AG04449 (cell line): Measurements from ENCODE around the gene G6PC3.

ENCODE experiments used
- CTCF ChIA-PET: fragments of 350-600 bp; formaldehyde crosslinking; extraction: SDS; loops from one replicate; lab custom pipeline; 2021; ENCODE audit warnings: antibody characterized with exemption; lab: Yijun Ruan, JAX
- POLR2A ChIA-PET: fragments of 400-600, 350-600 bp; formaldehyde crosslinking; extraction: SDS; loops from one replicate; lab custom pipeline; 2020; ENCODE audit warnings: antibody characterized with exemption, inconsistent platforms; lab: Yijun Ruan, JAX
- DNase-seq: peaks from one replicate; pipeline ENCODE4 v3.0.0-alpha.2; 2010; ENCODE audit warnings: low read depth, low spot score
- H3K4me3 ChIP-seq: 2 replicates; pipeline ENCODE4 v1.5.1; 2011; ENCODE audit warnings: low read depth, mild to moderate bottlenecking, control low read depth, low read length
- TF ChIP-seq, protein P1 (sequence below): IDR thresholded peaks from one replicate; pipeline ENCODE4 v1.5.1; 2011; ENCODE audit warnings: mild to moderate bottlenecking, moderate library complexity, low read length, control low read depth, inconsistent platforms; ENCODE audit not compliant: insufficient read depth; ENCODE audit errors: missing control alignments

G6PC3 gene

GRCh38 chr17:44105941-44106340 is 35.4 kb downstream of the G6PC3 start:
- no peak for DNase-seq
- no peak overlapping the region for H3K4me3 ChIP-seq
- TF ChIP-seq, protein P1, sequence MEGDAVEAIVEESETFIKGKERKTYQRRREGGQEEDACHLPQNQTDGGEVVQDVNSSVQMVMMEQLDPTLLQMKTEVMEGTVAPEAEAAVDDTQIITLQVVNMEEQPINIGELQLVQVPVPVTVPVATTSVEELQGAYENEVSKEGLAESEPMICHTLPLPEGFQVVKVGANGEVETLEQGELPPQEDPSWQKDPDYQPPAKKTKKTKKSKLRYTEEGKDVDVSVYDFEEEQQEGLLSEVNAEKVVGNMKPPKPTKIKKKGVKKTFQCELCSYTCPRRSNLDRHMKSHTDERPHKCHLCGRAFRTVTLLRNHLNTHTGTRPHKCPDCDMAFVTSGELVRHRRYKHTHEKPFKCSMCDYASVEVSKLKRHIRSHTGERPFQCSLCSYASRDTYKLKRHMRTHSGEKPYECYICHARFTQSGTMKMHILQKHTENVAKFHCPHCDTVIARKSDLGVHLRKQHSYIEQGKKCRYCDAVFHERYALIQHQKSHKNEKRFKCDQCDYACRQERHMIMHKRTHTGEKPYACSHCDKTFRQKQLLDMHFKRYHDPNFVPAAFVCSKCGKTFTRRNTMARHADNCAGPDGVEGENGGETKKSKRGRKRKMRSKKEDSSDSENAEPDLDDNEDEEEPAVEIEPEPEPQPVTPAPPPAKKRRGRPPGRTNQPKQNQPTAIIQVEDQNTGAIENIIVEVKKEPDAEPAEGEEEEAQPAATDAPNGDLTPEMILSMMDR = no peak
- ChIA-PET POLR2A (interaction anchor here (1.3 kb wide), 1 partner anchor 10 kb away, joined by 3 read pairs; no protein-coding TSS in a partner anchor), CTCF (interaction anchor here (1.2 to 4.4 kb wide), 2 partner anchors 9 to 10 kb away, joined by 5 to 39 read pairs; no protein-coding TSS in a partner anchor)

DNA sequence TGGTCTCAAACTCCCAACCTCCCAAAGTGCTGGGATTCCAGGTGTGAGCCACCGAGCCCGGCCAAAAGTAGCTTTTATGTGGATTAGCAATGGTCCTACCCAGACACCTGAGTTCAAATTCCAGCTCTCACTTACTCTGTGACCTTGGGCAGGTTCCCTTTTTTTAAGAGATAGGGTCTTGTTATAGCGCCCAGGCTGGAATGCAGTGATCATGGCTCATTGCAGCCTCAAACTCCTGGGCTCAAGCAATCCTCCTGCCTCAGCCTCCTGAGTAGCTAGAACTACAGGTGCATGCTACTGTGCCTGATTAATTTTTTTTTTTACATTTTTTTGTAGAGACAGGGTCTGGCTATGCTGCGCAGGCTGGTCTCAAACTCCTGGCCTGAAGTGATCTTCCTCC is 36.3 kb downstream of the G6PC3 start:
- TF ChIP-seq, protein P1 = no peak
- ChIA-PET CTCF (interaction anchor here (1.2 to 4.4 kb wide), 3 partner anchors 9 to 61 kb away, joined by 4 to 39 read pairs (median 5); no protein-coding TSS in a partner anchor), POLR2A (interaction anchor here (1.3 kb wide), 1 partner anchor 11 kb away, joined by 3 read pairs; no protein-coding TSS in a partner anchor)
- DNase-seq = no peak
- H3K4me3 ChIP-seq = no peak overlapping the region

DNA sequence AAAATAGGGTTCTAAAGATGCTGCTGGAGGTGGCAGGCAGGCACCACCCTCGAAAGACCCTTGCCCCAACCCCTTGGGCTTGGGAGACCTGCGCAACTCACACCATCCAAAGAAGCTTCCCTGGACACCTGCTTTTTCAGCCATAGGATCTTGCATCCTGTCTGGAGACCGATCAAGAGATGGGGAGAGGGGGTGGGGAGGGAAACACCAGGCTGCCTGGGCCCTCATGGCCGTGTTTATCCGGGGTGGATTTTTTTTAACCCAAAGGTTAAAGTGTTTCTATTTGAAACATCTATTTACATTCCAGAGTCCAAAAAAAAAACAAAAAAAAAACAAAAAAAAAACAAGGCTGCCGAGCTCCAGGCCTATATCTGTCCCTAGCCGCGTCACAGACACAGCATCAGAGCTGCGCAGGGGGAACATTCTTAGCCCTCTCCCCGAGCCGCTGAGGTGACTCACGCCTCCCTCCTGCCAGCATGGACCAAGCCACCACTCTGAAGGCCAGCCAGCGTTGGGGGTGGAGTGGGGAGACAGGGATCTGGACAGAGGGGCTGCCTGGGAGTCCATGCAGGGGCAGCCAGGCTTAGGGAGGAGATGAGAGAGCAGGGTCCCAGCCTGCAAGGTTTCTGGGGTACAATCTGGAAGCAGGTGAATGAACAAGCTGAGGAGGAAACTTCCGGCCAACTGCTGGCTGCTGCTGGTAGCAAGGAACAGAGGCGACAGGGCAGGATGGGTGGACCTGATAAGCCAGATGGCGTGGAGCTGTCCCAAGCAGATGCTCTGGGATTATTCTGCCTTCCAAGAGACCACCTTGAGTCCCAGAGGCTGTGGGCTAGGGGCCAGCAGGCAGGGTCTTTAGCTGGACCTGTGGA is 38.1 kb downstream of the G6PC3 start:
- TF ChIP-seq, protein P1 = no peak
- ChIA-PET CTCF (interaction anchor here (0.8 to 8.0 kb wide), 7 partner anchors 10 to 60 kb away, joined by 3 to 66 read pairs (median 4); partner anchors contain the start of gene HDAC5), POLR2A (interaction anchor here (0.5 to 1.4 kb wide), 10 partner anchors 13 to 1087 kb away, joined by 3 to 6 read pairs (median 3); partner anchors contain the start of genes G6PC3, HDAC5 and VAT1)
- peak; percentile 88 for DNase-seq
- H3K4me3 ChIP-seq = peak overlapping the region; percentile 67

DNA sequence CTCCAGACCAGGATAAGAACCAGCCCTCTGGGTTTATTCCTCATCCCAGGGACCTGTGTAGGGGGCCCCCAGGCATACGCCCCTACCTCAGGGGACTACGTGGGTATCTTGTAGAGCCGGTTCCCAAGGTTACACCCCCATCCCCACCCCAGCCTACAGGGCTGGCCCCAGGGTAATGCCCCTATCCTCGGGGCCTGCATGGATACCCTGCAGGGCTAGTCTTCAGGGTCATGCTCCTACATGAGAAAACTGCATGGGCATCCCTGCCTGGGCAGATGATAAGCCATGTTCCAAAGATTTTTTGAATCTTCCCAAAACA is 38.7 kb downstream of the G6PC3 start:
- CTCF ChIA-PET = interaction anchor here (0.8 to 8.0 kb wide), 5 partner anchors 12 to 66 kb away, joined by 3 to 66 read pairs (median 5); partner anchors contain the start of gene HDAC5
- no peak for DNase-seq
- TF ChIP-seq, protein P1 = no peak
- H3K4me3 ChIP-seq = peak overlapping the region; percentile 67
- POLR2A ChIA-PET = interaction anchor here (0.7 to 1.4 kb wide), 4 partner anchors 15 to 38 kb away, joined by 3 to 6 read pairs (median 5); partner anchors contain the start of genes G6PC3 and HDAC5

- H3K4me3 ChIP-seq = peak overlapping the region; percentile 67
- POLR2A ChIA-PET = interaction anchor here (1.2 to 1.9 kb wide), 3 partner anchors 9 to 58 kb away, joined by 3 to 8 read pairs (median 4); partner anchors contain the start of gene HDAC5
- DNase-seq = no peak
- CTCF ChIA-PET = interaction anchor here (0.8 to 8.0 kb wide), 4 partner anchors 11 to 66 kb away, joined by 3 to 66 read pairs (median 6); partner anchors contain the start of gene HDAC5
- TF ChIP-seq, protein P1 = no peak
Observed at GRCh38 chr17:44110011-44110686, 39.6 kb downstream of the G6PC3 start.
